ENCODE measurements around the gene CHD6. TPM values are rescaled to one million over a fixed set of nuclear protein-coding genes. Genes with fewer than 3 reads are reported as not detected.

Gene CHD6
- total RNA-seq, 1 experiment from 2014 or later = 26.6 TPM

- no peak for TF ChIP-seq ELF1 (IDR thresholded peaks at IDR 0.05; ENCODE audit: borderline replicate concordance, low read depth)
- no peak for TF ChIP-seq CEBPB (IDR thresholded peaks at IDR 0.05; ENCODE audit: low read depth)
Measured at GRCh38 chr20:41456351-41456750, 161.8 kb downstream of the CHD6 start (continued).

DNA sequence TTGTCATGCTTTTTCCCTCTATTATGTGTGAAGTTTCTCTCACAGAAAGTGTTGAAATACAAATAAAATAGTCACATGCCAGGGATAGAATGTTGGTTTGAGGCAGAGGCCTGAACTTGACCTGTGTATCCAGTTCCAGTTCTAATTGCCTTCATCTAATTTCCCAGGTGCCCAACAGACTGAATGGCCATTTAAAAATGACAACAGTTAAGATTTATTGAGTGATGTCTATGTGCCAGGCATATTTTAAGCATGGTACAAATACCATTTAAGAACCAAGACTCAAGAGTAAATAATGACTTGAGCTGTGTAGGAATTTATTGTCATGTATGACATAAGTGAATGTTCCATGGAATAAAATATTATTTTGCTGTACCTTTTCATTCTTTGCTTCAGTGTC, 163.9 kb downstream of the CHD6 start:
- Histone ChIP-seq H3K9me2 (ENCODE audit: insufficient read depth) (no peaks in the 10 kb centered on the region), H3K4me2 (ENCODE audit: low read length) (no peak overlapping the region), H3K27me3 (ENCODE audit: insufficient read depth, low read length) (no peaks in the 10 kb centered on the region), H3K79me2 (ENCODE audit: insufficient read depth, low read length) (no peaks in the 10 kb centered on the region), H3K36me3 (ENCODE audit: control insufficient read depth in 1 of 2, insufficient read depth in 2 of 2, low read length in 2 of 2) (peaks cover 0 to 15% of the 10 kb centered on the region in 2 experiments; a peak in 3 of 4 replicates), H4K20me1 (ENCODE audit: insufficient read depth) (no peaks in the 10 kb centered on the region), H3K4me1 (ENCODE audit: control insufficient read depth in 1 of 2, insufficient read depth in 2 of 2, low read length in 2 of 2) (no peaks in the 10 kb centered on the region), H3K9me3 (ENCODE audit: control insufficient read depth in 1 of 2, insufficient read depth in 1 of 2, low read depth in 1 of 2, low read length in 2 of 2) (no peaks in the 10 kb centered on the region), H3K27ac (ENCODE audit: low read depth, low read length) (no peak overlapping the region), H2AFZ (ENCODE audit: low read depth, low read length, poor library complexity, severe bottlenecking) (no peak overlapping the region), H3K4me3 (replicated peaks in 1 of 2; ENCODE audit: low read depth in 1 of 2, low read length in 2 of 2) (no peak overlapping the region), H3K9ac (ENCODE audit: low read length) (no peak overlapping the region)
- BruUV-seq (replicated peaks) = no TSS peak
- intact Hi-C loops (cut with micrococcal nuclease) = no loop called here
- RAD21 ChIA-PET (ENCODE audit: low non-redundant PET in 1 of 2, low total read pairs in 2 of 2, uncharacterized antibody in 2 of 2, unreplicated experiment in 2 of 2) = no interaction called here
- ATAC-seq = no peak
- CTCF ChIA-PET = no interaction called here
- no peak for DNase-seq (ENCODE audit: low read depth, low spot score)
- no peak for TF ChIP-seq EZH2 (IDR thresholded peaks at IDR 0.05)
- no peak for TF ChIP-seq POLR2AphosphoS5 (IDR thresholded peaks at IDR 0.05; ENCODE audit: low read depth, low read length)
- TF ChIP-seq, protein P1, sequence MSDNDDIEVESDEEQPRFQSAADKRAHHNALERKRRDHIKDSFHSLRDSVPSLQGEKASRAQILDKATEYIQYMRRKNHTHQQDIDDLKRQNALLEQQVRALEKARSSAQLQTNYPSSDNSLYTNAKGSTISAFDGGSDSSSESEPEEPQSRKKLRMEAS (IDR thresholded peaks at IDR 0.05) = no peak
- TF ChIP-seq ATF3 (IDR thresholded peaks at IDR 0.05) = no peak
- no peak for TF ChIP-seq FOSL1 (IDR thresholded peaks at IDR 0.05; ENCODE audit: low read depth)
- no peak for TF ChIP-seq CBX3 (IDR thresholded peaks at IDR 0.05; ENCODE audit: low read depth)
- no peak for TF ChIP-seq ELF1 (IDR thresholded peaks at IDR 0.05; ENCODE audit: borderline replicate concordance, low read depth)
- no peak for TF ChIP-seq SP1 (IDR thresholded peaks at IDR 0.05; ENCODE audit: low read depth)
- TF ChIP-seq RAD21 (IDR thresholded peaks at IDR 0.05; ENCODE audit: low read depth) = no peak
- TF ChIP-seq CEBPB (IDR thresholded peaks at IDR 0.05; ENCODE audit: low read depth) = no peak
- TF ChIP-seq ZNF274 (IDR thresholded peaks at IDR 0.05; ENCODE audit: low read depth, low read length) = no peak
- no peak for TF ChIP-seq ZBTB33 (IDR thresholded peaks at IDR 0.05; ENCODE audit: extremely low read depth, insufficient replicate concordance, low read length)
- TF ChIP-seq, protein P2, sequence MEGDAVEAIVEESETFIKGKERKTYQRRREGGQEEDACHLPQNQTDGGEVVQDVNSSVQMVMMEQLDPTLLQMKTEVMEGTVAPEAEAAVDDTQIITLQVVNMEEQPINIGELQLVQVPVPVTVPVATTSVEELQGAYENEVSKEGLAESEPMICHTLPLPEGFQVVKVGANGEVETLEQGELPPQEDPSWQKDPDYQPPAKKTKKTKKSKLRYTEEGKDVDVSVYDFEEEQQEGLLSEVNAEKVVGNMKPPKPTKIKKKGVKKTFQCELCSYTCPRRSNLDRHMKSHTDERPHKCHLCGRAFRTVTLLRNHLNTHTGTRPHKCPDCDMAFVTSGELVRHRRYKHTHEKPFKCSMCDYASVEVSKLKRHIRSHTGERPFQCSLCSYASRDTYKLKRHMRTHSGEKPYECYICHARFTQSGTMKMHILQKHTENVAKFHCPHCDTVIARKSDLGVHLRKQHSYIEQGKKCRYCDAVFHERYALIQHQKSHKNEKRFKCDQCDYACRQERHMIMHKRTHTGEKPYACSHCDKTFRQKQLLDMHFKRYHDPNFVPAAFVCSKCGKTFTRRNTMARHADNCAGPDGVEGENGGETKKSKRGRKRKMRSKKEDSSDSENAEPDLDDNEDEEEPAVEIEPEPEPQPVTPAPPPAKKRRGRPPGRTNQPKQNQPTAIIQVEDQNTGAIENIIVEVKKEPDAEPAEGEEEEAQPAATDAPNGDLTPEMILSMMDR (IDR thresholded peaks at IDR 0.05 in 2 of 3, conservative IDR thresholded peaks at IDR 0.05 in 1 of 3; ENCODE audit: borderline replicate concordance in 1 of 3, insufficient read depth in 1 of 3, low read depth in 2 of 3, low read length in 2 of 3) = no peak
- TF ChIP-seq JUND (IDR thresholded peaks at IDR 0.05) = no peak
- TF ChIP-seq YY1 (IDR thresholded peaks at IDR 0.05; ENCODE audit: extremely low read depth, insufficient replicate concordance, low read depth, low read length) = no peak
- TF ChIP-seq EGR1 (IDR thresholded peaks at IDR 0.05; ENCODE audit: low read depth) = no peak
- TF ChIP-seq REST (IDR thresholded peaks at IDR 0.05; ENCODE audit: low read depth) = no peak
- no peak for TF ChIP-seq SIN3A (IDR thresholded peaks at IDR 0.05; ENCODE audit: low read depth)
- no peak for TF ChIP-seq POLR2A (IDR thresholded peaks at IDR 0.05; ENCODE audit: borderline replicate concordance, extremely low read depth, insufficient read depth, insufficient read length)
- POLR2A ChIA-PET = no interaction called here

All from HCT116 (cell line).